ENCODE measurements around the gene RUNDC3A. TPM values are rescaled to one million over a fixed set of nuclear protein-coding genes. Genes with fewer than 3 reads are reported as not detected.

RUNDC3A gene
- total RNA-seq, 1 donor: under 0.01 TPM

DNA sequence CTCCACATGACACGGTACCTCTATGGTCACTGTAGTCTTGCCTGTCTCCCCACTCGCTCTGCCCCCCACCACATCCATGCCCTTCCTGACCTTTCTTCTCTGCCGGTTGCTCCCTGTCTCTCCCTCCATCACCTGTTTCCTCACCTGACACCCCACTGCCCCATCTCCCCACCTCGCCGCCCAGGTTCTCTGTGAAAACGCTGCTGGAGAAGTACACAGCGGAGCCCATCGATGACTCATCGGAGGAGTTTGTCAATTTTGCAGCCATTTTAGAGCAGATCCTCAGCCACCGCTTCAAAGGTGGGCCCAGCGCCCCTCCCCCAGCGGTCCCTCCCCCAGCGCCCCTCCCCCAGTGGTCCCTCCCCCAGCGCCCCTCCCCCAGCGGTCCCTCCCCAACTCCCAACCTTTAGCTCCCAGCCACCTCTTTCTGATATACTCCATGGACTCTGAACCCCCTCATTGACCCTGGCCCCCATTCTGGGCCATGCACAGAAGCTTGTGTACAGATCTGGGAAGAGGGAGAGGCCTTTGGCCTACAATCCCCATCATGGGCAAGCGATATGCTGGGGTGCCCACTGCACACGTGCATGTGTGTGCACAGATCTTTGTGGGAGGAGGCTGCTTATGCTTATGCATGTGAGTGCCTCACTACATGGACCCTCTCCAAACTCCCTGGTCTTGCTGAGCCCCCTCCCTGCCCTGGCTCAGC lies 4.1 kb downstream of the RUNDC3A start:
- no peak for TF ChIP-seq CTCF (IDR thresholded peaks at IDR 0.05; ENCODE audit: insufficient read depth, low read depth, low read length)
- no peak for DNase-seq (ENCODE audit: low read depth)
- H3K4me3 ChIP-seq (ENCODE audit: low read depth, low read length): no peak overlapping the region

GRCh38 chr17:44314031-44314430 lies 5.6 kb downstream of the RUNDC3A start:
- no peak for DNase-seq (ENCODE audit: low read depth)
- no peak overlapping the region for H3K4me3 ChIP-seq (ENCODE audit: low read depth, low read length)
- no peak for TF ChIP-seq CTCF (IDR thresholded peaks at IDR 0.05; ENCODE audit: insufficient read depth, low read depth, low read length)

DNA sequence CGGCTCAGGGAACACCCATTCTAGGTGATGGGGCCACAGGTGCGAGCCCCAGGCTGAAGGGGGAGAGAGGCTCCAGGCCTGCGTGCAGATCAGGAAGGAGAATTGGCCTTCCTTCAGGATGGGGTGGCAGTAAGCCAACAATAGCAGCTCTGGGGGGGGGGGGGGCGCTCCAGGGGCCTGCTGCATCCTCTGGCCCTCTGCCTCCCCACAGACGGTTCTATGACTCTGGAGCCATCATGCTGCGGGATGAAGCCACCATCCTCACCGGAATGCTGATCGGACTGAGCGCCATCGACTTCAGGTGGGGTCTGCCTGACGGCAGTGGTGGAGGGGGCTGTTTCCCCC lies 6.1 kb downstream of the RUNDC3A start:
- DNase-seq (ENCODE audit: low read depth): no peak
- no peak overlapping the region for H3K4me3 ChIP-seq (ENCODE audit: low read depth, low read length)
- TF ChIP-seq CTCF (IDR thresholded peaks at IDR 0.05; ENCODE audit: insufficient read depth, low read depth, low read length): no peak

GRCh38 chr17:44314869-44315661 lies 6.7 kb downstream of the RUNDC3A start:
- peak overlapping the region; percentile 36 for H3K4me3 ChIP-seq (ENCODE audit: low read depth, low read length)
- DNase-seq (ENCODE audit: low read depth): no peak
- no peak for TF ChIP-seq CTCF (IDR thresholded peaks at IDR 0.05; ENCODE audit: insufficient read depth, low read depth, low read length)

GRCh38 chr17:44315760-44316731 lies 7.6 kb downstream of the RUNDC3A start:
- H3K4me3 ChIP-seq (ENCODE audit: low read depth, low read length): no peak overlapping the region
- DNase-seq (ENCODE audit: low read depth): no peak
- TF ChIP-seq CTCF (IDR thresholded peaks at IDR 0.05; ENCODE audit: insufficient read depth, low read depth, low read length): no peak

DNA sequence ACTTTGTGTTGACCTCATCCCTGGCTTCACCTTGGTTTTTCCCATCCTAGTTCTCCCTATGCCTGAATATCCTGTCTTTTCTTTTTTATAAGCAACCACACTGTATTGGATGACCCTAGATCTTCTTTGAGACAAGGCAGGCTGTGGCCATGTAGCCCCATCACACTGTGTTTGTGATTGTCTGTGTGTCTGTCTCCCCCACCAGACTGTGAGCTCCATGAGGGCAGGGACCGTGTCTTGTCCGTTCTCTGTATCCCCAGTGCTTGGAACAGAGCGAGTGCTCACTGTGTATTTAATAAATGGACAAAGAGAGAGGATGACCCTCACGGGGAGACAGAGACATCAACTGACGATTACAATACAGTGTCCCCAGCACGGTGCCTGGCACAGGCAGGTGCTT lies 9.1 kb downstream of the RUNDC3A start:
- no peak for DNase-seq (ENCODE audit: low read depth)
- no peak for TF ChIP-seq CTCF (IDR thresholded peaks at IDR 0.05; ENCODE audit: insufficient read depth, low read depth, low read length)
- no peak overlapping the region for H3K4me3 ChIP-seq (ENCODE audit: low read depth, low read length)

Measured in fibroblast of villous mesenchyme (primary cell).